SH-SY5Y (cell line): ENCODE measurements around the gene SLC19A1.

ENCODE experiments used
- GATA2 ChIP-seq: IDR thresholded peaks from 2 replicates; pipeline ENCODE4 v1.6.1; 2011; ENCODE audit warnings: mild to moderate bottlenecking, low read depth, low read length
- GATA3 ChIP-seq: IDR thresholded peaks from 2 replicates; pipeline ENCODE4 v1.6.1; 2011; ENCODE audit warnings: low read depth, mild to moderate bottlenecking, low read length, moderate library complexity

DNA sequence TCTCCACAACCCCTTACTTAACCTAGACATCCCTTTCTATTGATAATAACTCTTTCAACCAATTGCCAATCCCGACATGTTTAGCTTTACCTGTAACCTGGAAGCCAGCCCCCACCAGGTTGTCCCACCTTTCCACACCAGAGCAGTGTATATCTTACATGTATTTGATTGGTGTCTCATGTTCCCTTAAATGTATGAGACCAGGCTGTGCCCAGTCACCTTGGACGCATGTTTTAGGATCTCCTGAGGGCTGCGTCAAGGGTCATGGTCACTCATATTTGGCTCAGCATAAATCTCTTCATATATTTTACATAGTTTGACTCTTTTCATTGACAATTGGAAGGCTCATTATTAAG, 5.3 kb upstream of the SLC19A1 start:
- TF ChIP-seq GATA2 (no peak), GATA3 (no peak)
